ENCODE results near the gene NRXN3. TPM values are rescaled to one million over a fixed set of nuclear protein-coding genes. Genes with fewer than 3 reads are reported as not detected.

The NRXN3 gene
- total and polyA plus RNA-seq, 2 donors (not counting 1 experiment from before 2014, with no cell fraction given): 0.83 to 34.6 TPM

GRCh38 chr14:79587875-79588274 lies 1417.7 kb downstream of the NRXN3 start:
- no peaks in the 10 kb centered on the region for H4K20me1 ChIP-seq (ENCODE audit: control insufficient read depth, extremely low read depth, insufficient read depth, low read length)
- no peaks in the 10 kb centered on the region for H3K9me3 ChIP-seq (ENCODE audit: control insufficient read depth, insufficient read depth, low read depth, low read length)
- H3K27ac ChIP-seq (ENCODE audit: insufficient read depth, low read length): no peak overlapping the region
- no peaks in the 10 kb centered on the region for H3K36me3 ChIP-seq (ENCODE audit: control insufficient read depth, insufficient read depth, low read length)
- H3K4me2 ChIP-seq (ENCODE audit: extremely low read depth, insufficient read depth, low read length): no peak overlapping the region
- peaks cover 14% of the 10 kb centered on the region for H3K4me1 ChIP-seq (ENCODE audit: control insufficient read depth, extremely low read depth, insufficient read depth, low read length)
- no peak overlapping the region for H3K9ac ChIP-seq (ENCODE audit: insufficient read depth, low read length)
- no peak overlapping the region for H3K4me3 ChIP-seq (replicated peaks in 1 of 4; ENCODE audit: control extremely low read depth in 1 of 4, insufficient read depth in 1 of 4, low read depth in 3 of 4, low read length in 4 of 4)
- no peaks in the 10 kb centered on the region for H3K79me2 ChIP-seq (ENCODE audit: control insufficient read depth, insufficient read depth, low read length)
- no peak overlapping the region for H2AFZ ChIP-seq (ENCODE audit: low read length)
- TF ChIP-seq EZH2 (IDR thresholded peaks at IDR 0.05; ENCODE audit: low read length, missing control alignments) (no peak), CTCF (conservative IDR thresholded peaks at IDR 0.05 in 1 of 2, IDR thresholded peaks at IDR 0.05 in 1 of 2; ENCODE audit: low read depth in 1 of 2, low read length in 2 of 2) (no peak)
- no peaks in the 10 kb centered on the region for H3K27me3 ChIP-seq (ENCODE audit: control insufficient read depth, insufficient read depth, low read length)
- no peak for DNase-seq (ENCODE audit: low read depth in 2 of 2)

- H3K4me1 ChIP-seq (ENCODE audit: control insufficient read depth, extremely low read depth, insufficient read depth, low read length): peaks cover 13% of the 10 kb centered on the region
- H3K36me3 ChIP-seq (ENCODE audit: control insufficient read depth, insufficient read depth, low read length): no peaks in the 10 kb centered on the region
- no peak overlapping the region for H3K4me3 ChIP-seq (replicated peaks in 1 of 4; ENCODE audit: control extremely low read depth in 1 of 4, insufficient read depth in 1 of 4, low read depth in 3 of 4, low read length in 4 of 4)
- no peak for TF ChIP-seq CTCF (conservative IDR thresholded peaks at IDR 0.05 in 1 of 2, IDR thresholded peaks at IDR 0.05 in 1 of 2; ENCODE audit: low read depth in 1 of 2, low read length in 2 of 2)
- H2AFZ ChIP-seq (ENCODE audit: low read length): no peak overlapping the region
- H3K9ac ChIP-seq (ENCODE audit: insufficient read depth, low read length): no peak overlapping the region
- no peak overlapping the region for H3K27ac ChIP-seq (ENCODE audit: insufficient read depth, low read length)
- H3K4me2 ChIP-seq (ENCODE audit: extremely low read depth, insufficient read depth, low read length): no peak overlapping the region
- no peaks in the 10 kb centered on the region for H4K20me1 ChIP-seq (ENCODE audit: control insufficient read depth, extremely low read depth, insufficient read depth, low read length)
- no peak for DNase-seq (ENCODE audit: low read depth in 2 of 2)
- H3K27me3 ChIP-seq (ENCODE audit: control insufficient read depth, insufficient read depth, low read length): no peaks in the 10 kb centered on the region
- H3K79me2 ChIP-seq (ENCODE audit: control insufficient read depth, insufficient read depth, low read length): no peaks in the 10 kb centered on the region
- H3K9me3 ChIP-seq (ENCODE audit: control insufficient read depth, insufficient read depth, low read depth, low read length): no peaks in the 10 kb centered on the region
Observed at GRCh38 chr14:79588398-79588797, 1418.2 kb downstream of the NRXN3 start.

GRCh38 chr14:79596551-79596950 lies 1426.4 kb downstream of the NRXN3 start:
- Histone ChIP-seq H4K20me1 (ENCODE audit: control insufficient read depth, extremely low read depth, insufficient read depth, low read length) (no peaks in the 10 kb centered on the region), H3K4me1 (ENCODE audit: control insufficient read depth, extremely low read depth, insufficient read depth, low read length) (peaks cover 3% of the 10 kb centered on the region), H3K27me3 (ENCODE audit: control insufficient read depth, insufficient read depth, low read length) (no peaks in the 10 kb centered on the region), H3K27ac (ENCODE audit: insufficient read depth, low read length) (peak overlapping the region; percentile 35), H2AFZ (ENCODE audit: low read length) (no peak overlapping the region), H3K36me3 (ENCODE audit: control insufficient read depth, insufficient read depth, low read length) (no peaks in the 10 kb centered on the region), H3K9me3 (ENCODE audit: control insufficient read depth, insufficient read depth, low read depth, low read length) (no peaks in the 10 kb centered on the region), H3K4me2 (ENCODE audit: extremely low read depth, insufficient read depth, low read length) (no peak overlapping the region), H3K79me2 (ENCODE audit: control insufficient read depth, insufficient read depth, low read length) (no peaks in the 10 kb centered on the region), H3K4me3 (replicated peaks in 1 of 4; ENCODE audit: control extremely low read depth in 1 of 4, insufficient read depth in 1 of 4, low read depth in 3 of 4, low read length in 4 of 4) (no peak overlapping the region), H3K9ac (ENCODE audit: insufficient read depth, low read length) (no peak overlapping the region)
- TF ChIP-seq EZH2 (IDR thresholded peaks at IDR 0.05; ENCODE audit: low read length, missing control alignments) (no peak), CTCF (conservative IDR thresholded peaks at IDR 0.05 in 1 of 2, IDR thresholded peaks at IDR 0.05 in 1 of 2; ENCODE audit: low read depth in 1 of 2, low read length in 2 of 2) (no peak)
- peak; percentile 49 to 95 for DNase-seq (ENCODE audit: low read depth in 2 of 2)

Data from fibroblast of lung (primary cell).